GM19395 (cell line): ENCODE measurements around the gene STARD13.

Experiments
- ATAC-seq: cut with Tn5 transposase; IDR thresholded peaks from one replicate; pipeline ENCODE4 v1.9.1; 2021; ENCODE audit warnings: mild to moderate bottlenecking, moderate library complexity; ENCODE audit not compliant: unreplicated experiment

STARD13 gene

DNA sequence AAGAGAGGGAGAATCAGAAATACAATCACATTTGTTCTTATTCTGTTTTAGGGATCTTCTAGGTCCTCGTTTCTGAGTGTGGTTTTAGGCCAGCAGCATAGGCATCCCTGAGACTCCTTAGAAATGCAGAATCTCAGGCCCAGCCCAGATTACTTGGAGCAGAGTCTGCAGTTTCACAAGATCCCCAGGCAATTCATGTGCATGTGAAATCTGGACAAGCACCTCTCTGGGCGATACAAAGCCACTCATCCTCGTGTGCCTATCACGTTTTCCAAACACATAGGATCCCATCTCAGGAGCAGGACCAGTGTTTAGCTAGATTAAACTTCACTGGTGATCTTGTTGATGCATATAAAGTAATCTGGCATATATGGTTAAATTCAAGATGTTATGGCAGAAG lies 182.1 kb downstream of the STARD13 start:
- ATAC-seq = no peak

- no peak for ATAC-seq
Measured at GRCh38 chr13:33101835-33102234, 183.7 kb downstream of the STARD13 start.

DNA sequence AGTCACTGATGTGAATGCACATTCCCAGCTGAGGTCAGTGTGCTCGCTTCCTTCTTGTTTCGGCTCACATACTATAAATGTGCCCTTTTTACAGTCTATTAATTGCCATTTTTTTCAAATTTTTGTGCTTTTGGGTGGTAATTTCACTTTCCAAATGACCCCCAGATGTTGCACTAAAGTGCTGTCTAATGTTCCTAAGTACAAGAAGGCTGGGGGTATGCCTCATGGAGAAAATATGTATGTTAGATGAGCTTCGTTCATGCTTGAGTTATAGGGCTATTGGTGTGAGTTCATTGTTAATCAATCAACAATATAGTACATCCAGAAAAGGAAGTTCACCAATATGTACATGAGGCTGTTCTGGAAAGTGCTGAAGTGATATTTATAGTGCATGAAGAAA lies 184.7 kb downstream of the STARD13 start:
- ATAC-seq = no peak

GRCh38 chr13:33099860-33100259 lies 185.7 kb downstream of the STARD13 start:
- ATAC-seq = no peak

DNA sequence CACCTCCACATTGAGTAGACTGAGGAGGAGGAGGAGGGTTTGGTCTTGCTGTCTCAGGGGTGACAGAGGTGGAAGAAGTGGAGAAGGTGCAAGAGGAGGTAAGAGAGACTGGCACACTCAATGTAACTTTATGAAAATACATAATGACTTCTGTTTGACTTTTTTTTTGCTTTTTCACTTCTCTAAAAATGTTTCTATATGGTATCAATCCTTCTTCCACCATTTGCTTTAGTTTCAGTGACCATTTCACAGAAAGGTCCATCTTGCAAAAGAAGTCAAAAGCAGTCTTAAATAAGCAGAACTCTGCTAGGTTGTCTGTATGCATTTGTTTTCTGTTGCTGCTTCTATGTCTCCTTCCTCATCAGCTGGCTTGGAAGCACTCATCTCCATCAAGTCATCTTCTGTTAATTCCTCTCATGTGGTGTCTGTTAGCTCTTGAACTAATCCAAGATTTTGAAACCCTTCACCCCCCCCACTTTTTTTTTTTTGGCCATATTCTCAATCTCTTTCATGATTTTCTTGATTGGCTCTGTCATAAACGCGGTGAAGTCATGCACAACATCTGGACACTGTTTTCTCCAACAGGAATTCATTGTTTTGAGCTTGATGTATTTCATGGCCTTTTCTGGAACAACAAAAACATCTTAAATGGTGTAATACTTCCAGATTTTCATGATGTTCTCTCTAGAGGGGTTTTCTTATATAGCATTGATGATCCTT lies 188.5 kb downstream of the STARD13 start:
- ATAC-seq = no peak

GRCh38 chr13:33092073-33092987 lies 193.2 kb downstream of the STARD13 start:
- no peak for ATAC-seq

DNA sequence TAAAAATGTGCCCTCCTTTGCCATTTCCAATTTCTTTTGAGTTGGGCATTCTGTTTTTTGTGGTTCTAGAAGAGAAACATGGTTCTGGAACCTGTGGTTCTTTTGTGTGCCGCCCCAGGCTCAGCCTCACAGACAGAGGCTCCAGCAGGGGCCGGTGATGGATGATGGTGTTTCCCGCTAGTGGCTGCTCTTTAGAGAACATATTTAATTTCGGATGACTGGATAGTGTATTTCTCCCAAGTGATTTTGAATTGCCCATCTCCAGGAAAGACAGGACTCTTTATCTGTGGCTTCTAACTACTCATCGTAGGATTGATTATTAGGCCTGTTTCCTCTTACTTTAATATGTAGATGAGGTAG lies 194.2 kb downstream of the STARD13 start:
- no peak for ATAC-seq

- ATAC-seq = no peak
Measured at GRCh38 chr13:33090755-33091414, 194.7 kb downstream of the STARD13 start.

DNA sequence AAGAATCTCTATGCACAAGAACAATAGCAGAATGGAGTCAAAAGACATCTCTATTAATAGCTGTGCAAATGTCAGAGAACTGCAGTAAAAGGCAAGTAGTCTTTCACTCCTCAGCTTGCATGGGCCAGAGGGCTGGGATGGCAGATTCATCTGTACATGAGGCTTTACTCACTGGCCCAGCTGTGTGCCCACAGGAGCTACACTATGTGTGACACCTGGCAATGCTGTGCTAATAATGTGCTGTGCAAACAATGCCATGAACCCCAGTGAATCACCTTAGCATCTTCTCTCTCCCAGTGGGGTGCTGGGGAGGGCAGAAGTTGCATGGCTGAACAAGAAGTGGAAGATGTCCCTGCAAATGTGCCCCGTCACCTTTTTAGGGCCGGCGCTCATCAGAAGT lies 196.2 kb downstream of the STARD13 start:
- no peak for ATAC-seq

DNA sequence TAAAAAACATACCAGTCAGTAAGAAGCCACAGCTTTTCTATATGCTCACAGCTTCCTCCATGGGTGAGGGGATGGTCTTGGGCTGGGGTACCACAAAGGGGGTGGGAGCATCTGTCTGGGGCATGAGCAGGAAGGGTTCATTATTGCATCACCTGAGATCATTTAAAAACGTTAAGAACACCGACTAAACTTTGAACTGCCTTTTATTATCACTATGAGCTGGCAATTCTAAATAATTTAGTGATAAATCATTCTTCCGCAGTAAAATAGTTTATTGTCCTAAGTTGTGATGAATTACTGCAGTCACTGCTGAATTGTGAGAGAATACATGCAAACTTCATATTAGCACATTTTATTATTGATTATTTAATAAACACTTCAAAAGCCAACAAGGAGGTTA lies 197.8 kb downstream of the STARD13 start:
- ATAC-seq = no peak

GRCh38 chr13:33087091-33087490 lies 198.5 kb downstream of the STARD13 start:
- no peak for ATAC-seq

DNA sequence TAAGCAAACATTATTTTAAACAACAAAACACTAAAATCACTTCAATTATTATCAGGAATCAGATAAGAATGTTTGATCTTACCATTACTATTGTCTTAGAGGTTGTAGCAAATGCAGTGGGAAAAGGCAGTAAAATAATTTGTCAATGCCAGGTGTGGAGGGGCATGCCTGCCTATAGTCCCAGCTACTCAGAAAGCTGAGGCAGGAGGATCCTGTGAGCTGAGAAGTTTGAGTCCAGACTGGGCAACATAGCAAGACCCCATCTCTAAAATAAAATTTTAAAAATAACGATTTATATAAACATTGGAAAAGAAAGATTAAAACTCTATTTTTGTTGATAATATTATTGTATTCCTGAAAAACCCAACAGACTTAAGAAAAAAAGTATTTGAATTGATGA lies 202.5 kb downstream of the STARD13 start:
- no peak for ATAC-seq

GRCh38 chr13:33081666-33082065 lies 203.9 kb downstream of the STARD13 start:
- no peak for ATAC-seq

GRCh38 chr13:33080972-33081590 lies 204.5 kb downstream of the STARD13 start:
- ATAC-seq = no peak

- no peak for ATAC-seq
Measured at GRCh38 chr13:33079960-33080359, 205.6 kb downstream of the STARD13 start.

DNA sequence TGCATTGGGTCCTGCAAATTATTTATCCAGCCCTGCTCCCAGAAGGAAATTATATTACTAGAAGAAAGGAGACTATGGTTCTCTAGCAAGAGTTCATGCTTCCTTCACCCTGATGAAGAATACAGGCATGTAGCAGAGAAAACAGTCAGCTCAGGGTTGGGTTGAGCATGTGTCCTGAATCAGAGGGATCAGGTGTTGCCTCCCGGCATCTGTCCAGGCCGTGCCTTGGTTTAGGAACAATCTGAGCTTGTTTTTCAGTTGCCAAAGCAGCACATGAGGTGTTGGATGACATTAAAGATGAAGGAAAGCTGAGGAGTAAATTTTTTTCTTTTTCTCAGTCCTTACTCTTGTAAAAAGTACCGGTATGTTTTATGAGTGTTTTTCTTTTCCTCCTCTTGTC lies 207.3 kb downstream of the STARD13 start:
- ATAC-seq = no peak

GRCh38 chr13:33076001-33076992 lies 209.3 kb downstream of the STARD13 start:
- ATAC-seq = no peak

DNA sequence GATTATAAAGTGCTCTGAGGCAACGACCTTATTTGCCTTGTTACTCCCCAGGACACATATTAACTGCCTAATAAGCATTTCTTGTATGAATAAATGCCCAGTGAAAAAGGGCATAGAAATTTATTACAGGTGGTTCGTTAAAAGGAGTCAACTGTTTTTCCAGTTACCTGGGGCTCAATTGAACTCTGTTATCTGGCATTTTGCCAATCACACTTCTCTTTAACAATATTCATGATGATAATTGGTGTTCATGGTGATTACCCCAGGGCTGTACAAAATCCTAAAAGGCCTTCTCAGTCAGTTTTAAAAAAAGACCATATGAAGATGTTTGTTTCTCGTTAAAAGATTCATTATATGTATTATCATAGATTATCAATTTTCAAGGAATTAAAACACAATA lies 212.2 kb downstream of the STARD13 start:
- ATAC-seq = no peak

GRCh38 chr13:33072759-33073158 lies 212.8 kb downstream of the STARD13 start:
- ATAC-seq = no peak

DNA sequence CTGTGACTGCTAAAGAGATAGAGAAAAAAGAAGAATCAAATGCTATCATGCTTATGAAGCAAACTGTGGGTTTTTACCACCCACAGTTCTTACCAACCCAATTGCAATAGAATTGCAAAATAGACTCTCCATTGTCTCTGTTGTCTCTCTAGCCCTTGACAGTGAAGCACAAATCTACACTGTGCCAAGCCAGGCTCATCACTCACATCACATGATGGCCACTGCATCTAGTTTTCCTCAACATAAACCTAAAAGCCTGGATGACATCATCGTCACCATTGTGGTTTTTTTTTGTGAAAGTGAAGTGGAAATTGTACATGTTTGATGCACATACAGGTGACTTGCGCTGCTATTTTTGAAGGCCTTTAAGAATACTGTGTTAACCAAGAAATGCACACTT lies 213.3 kb downstream of the STARD13 start:
- no peak for ATAC-seq
